HFF-Myc (cell line): ENCODE data around the gene EXOC4.

Experiments used
- DNase-seq: peaks from one replicate; pipeline ENCODE4 v3.0.0-alpha.2; 2011; ENCODE audit warnings: low read depth; ENCODE audit errors: extremely low read depth
- H3K4me3 ChIP-seq: replicated peaks from 2 replicates; pipeline ENCODE4 v1.5.1; 2011; ENCODE audit warnings: low read depth, mild to moderate bottlenecking, control low read depth, low read length
- CTCF ChIP-seq: IDR thresholded peaks from 2 replicates; pipeline ENCODE4 v1.5.1; 2012; ENCODE audit warnings: mild to moderate bottlenecking, low read depth, low read length, control low read depth; ENCODE audit errors: missing control alignments

The EXOC4 gene

GRCh38 chr7:134058980-134059379 is 806.1 kb downstream of the EXOC4 start:
- no peak for DNase-seq
- TF ChIP-seq CTCF: no peak
- H3K4me3 ChIP-seq: no peak overlapping the region

GRCh38 chr7:134059921-134060320 is 807.0 kb downstream of the EXOC4 start:
- H3K4me3 ChIP-seq: no peak overlapping the region
- no peak for DNase-seq
- no peak for TF ChIP-seq CTCF

- H3K4me3 ChIP-seq: no peak overlapping the region
- no peak for TF ChIP-seq CTCF
- no peak for DNase-seq
These were observed 808.0 kb downstream of the EXOC4 start for GRCh38 chr7:134060874-134061273.

GRCh38 chr7:134062460-134062859 is 809.6 kb downstream of the EXOC4 start:
- DNase-seq: no peak
- no peak for TF ChIP-seq CTCF
- no peak overlapping the region for H3K4me3 ChIP-seq

- DNase-seq: no peak
- TF ChIP-seq CTCF: no peak
- H3K4me3 ChIP-seq: no peak overlapping the region
These were observed 812.5 kb downstream of the EXOC4 start for GRCh38 chr7:134065415-134065814.

- no peak for TF ChIP-seq CTCF
- no peak for DNase-seq
- H3K4me3 ChIP-seq: no peak overlapping the region
These were observed 814.3 kb downstream of the EXOC4 start for GRCh38 chr7:134067164-134067563.

- TF ChIP-seq CTCF: no peak
- no peak for DNase-seq
- H3K4me3 ChIP-seq: no peak overlapping the region
These were observed 815.8 kb downstream of the EXOC4 start for GRCh38 chr7:134068670-134069069.
